Fibroblast of skin of abdomen (primary cell): ENCODE data around the gene ATP2C1.
A peak's percentile ranks its signal among the peaks of the same experiment; 100 is the strongest.
"Not testable (repeated sequence)": the region's sequence is repeated elsewhere in the genome, so short reads cannot be mapped to it uniquely, and the experiment has no call there.

Experiments
- DNase-seq: peaks from one replicate; pipeline ENCODE4 v3.0.0-alpha.2; 2013

The ATP2C1 gene

DNA sequence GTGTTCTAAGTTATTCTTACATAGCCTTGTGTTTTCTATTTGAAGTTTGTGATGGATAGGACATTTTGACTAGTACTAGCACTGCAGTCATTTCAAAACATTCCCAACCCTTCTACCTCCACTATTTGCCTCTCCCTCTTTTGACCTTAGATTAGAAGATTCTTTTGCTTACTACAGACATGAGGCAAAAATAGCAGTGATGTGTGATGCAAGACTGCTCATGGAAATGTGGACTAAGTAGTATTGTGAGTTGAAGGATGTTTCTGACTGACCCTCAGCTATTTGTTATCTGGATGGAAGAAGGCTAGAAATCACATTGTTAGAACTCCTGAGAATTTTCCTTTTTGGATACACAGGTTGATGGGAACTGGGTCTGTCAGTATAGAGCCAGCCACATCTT, 45.9 kb downstream of the ATP2C1 start:
- no peak for DNase-seq

DNA sequence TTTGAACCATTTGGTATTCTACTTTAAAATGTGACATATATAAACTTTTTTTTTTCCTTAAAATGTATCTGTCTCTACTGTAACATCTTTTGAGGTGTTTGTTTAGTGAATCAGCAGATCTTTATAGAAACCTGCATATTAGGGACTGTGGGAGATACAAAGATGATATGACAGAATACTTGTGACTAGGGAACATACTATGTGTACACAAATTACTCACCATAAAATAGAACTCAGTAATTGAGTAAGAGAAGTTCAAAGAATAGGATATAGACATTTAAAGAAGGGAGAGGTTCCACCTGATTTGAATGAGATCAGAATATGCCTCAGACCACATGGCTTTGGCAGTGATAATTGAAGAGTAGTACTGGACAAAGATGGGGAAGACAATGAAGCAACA, 47.9 kb downstream of the ATP2C1 start:
- no peak for DNase-seq

DNA sequence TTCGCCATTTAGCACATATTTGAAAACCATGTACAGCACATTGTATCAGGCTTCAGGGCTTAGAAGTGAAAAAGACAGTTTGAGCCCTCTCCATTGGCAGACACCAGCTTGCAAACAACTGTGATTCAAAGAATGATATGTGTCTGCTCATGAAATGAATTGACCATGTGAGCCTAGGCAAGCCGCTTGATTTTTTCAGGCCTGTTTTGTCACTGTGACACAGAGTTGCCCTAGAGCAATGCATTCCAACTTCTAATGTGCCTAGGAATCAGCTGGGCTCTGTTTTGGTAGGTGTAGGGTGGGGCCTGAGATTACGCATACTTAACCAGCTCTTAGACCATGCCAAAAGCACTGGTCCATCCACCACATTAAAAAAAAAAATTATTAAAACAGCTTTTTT, 53.0 kb downstream of the ATP2C1 start:
- DNase-seq: no peak

DNA sequence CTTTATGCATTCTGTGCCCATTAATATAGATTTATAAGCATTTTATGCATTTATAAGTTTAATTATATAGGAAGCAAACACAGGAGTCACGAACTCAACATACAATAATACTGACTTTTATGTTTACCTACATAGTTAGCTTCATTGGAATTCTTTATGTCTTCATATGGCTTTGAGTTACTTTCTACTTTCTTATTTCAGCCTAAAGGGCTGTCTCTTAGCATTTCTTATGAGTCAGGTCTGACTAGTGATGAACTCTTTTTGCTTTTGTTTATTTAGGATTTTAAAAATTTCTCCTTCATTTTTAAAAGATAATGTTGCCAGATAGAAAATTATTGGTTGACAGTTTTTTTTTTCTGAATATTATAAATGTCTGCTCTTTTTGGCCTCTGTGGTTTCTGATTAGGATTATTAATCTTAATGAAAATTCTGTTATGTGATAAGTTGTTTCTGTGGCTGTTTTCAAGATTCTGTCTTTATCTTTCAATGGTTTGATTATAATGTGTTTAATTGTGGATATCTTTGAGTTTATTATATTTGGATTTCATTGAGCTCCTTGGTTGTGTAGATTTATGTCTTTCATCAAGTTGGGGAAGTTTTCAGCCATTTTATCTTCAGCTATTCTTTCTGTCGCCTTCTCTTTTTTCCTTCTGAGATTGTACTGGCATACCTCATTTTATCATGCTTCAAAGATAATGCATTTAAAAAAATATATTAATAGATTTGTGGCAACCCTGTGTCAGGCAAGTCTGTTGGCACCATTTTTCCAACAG, 54.3 kb downstream of the ATP2C1 start:
- DNase-seq: no peak

DNA sequence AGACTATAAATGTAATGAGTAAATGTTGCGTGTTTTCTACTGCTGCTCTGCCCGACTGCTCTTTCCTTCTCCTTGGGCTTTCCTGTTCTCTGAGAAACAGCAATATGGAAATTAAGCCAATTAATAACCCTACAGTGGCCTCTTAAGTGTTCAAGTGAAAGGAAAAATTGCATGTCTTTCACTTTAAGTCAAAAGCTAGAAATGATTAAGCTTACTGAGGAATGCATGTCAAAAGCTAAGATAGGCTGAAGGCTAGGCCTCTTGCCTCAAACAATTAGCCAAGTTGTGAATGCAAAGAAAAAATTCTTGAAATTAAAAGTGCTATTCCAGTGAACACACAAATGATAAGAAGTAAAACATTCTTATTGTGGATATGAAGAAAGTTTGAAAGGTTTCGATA, 55.0 kb downstream of the ATP2C1 start:
- DNase-seq: no peak

DNA sequence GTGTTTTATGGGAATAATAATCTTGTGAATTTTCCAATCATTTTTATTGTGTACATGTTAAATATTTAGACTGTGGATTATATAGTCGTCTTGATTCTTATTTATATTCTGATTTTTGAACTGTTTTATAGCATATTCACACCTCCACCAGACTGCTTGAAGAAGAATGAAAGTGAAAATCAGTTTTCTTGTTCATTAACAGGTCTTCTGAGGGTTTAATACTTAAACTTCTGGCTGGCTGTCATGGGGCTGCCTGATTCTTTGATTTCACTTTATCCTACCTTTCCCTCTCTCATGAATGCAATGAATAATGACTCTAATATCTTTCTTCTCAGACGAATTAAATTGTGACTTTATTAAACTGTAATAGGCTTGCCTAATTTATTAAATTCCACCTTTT, 56.2 kb downstream of the ATP2C1 start:
- no peak for DNase-seq

DNA sequence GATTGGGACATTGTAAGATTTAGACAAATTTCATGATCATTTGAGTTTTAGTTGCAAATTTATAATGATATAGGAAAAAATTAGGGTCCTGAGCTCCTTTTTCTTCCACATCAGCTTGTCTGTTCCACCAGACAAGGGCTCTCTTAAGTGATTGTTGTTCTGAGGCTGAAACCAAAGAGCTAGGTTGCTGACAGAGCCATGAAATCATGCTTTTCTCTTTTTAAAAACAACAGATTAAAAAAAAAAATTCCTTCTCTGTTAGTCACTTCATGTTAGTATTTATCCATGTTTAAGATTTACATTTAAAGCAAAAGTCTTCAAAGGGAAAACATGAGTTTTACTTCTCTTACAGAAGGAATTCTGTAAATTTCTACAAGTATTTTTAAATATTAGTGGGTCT, 56.8 kb downstream of the ATP2C1 start:
- peak; percentile 30 for DNase-seq

DNA sequence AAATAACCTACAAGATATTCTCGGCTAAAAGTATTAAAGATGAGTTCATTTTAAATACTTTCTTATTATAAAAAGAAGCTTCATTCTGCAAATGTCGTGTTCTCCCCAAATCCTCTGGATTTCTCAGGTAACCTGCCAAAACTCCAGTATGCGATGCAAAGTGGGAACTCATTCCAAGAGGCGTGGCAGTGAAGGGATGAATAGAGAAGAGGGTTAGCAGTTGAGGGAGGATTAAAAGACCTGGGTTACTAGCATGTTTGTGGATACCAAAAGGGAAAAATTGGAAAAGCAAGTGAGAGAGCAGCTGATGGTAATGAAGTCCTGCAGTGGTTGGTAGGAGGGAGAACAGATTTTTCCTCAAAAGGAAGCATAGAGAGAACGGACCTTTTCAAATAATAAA, 61.6 kb downstream of the ATP2C1 start:
- DNase-seq: no peak

DNA sequence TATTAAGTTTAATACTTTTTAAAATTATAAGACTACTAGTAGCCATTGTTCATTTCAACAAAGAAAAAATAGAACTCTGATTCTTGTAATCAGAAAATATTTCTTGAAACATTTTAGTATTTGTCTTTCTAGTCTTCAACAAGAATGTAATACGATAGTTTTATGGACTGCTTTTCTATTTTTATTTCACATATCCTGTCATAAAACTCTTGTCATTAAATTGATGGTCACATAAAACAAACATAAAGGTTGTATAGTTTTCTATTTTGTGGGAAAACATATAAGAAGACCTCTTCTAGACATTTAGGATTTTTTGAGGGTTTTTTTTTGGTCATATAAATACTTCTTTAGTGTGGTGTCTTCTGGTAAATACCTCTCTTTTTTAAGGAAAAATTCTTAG, 62.4 kb downstream of the ATP2C1 start:
- DNase-seq: no peak

DNA sequence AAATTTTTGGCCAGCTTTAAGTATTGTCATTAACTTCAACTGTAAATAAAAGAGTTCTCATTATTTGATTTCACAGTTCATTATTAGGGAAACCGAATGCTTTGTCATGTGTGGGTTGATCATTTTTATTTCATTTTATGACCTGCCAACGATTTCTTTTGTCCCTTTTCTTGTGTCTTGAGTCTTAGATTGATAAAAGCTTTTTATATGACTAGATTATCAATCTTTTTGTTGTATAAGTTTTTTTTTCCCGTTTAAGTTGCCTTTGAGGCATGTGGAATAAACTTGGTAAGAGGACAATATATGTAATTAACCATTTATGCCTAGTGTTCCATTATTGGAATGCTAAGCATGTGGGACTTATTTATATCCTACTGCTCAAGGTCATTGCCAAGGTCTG, 62.8 kb downstream of the ATP2C1 start:
- no peak for DNase-seq

DNA sequence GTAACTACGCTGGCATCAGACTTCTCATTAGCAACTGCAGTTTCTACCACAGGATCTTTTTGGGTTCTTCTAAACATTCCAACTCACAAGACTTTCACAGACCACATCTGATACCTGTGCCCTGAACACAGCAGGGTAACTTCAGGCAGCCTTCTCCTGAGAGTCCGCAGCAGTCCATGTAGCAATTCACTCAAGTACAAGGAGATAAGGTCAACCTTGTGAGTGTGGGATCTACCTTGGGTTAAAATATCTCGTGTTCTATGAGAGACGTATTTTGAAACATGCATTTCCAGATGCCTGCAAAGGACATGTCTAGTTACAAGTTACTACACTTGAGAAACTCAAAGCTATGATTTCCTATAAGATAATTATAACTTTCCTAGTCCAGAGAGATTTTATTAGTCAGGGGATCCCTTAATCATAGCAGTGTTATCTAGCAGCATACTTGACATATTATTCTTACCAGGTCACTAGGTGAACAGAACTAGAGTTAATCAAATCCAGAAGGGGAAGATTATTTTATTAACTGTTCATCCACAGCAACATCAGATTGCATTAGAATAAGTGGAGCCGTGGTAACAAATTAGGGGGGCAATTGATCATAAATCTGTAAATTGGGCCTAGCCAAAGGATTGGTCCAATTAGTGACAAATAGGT, 66.4 kb downstream of the ATP2C1 start:
- DNase-seq: peak; percentile 74

DNA sequence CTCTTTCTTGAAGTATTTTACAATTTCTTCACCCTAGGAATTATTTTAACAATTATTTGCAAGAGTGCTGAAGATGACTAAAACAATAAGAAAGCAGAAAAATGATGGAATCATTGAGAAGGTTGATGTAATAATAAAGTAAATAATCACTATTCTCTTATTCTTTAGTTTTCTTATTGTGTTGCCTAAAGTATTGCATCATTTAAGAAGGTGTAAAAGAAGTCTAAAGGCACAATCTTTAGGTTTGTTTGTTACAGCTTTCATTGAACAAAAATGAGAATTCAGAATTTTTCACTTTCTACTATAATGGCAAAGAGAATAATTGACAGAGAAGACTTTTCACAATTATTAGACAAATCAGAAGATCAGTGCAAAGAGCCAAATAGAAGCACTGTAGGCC, 67.6 kb downstream of the ATP2C1 start:
- DNase-seq: no peak

DNA sequence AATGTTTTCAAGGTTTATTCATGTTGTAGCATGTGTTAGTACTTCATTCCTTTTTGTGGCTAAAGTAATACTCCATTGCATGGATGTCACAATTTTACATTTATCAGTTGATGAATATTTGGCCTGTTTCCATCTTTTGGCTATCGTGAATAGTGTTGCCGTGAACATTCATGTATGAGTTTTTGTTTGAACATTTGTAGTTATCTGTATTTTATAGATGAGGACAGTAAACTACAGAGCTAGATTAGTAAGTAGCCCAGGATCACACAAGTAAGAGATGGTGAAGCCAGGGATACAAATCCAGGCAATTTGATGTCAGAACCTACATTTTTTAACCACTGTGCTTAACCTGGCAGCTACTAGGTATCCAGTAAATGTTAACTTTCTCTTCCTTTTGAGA, 69.6 kb downstream of the ATP2C1 start:
- DNase-seq: no peak

DNA sequence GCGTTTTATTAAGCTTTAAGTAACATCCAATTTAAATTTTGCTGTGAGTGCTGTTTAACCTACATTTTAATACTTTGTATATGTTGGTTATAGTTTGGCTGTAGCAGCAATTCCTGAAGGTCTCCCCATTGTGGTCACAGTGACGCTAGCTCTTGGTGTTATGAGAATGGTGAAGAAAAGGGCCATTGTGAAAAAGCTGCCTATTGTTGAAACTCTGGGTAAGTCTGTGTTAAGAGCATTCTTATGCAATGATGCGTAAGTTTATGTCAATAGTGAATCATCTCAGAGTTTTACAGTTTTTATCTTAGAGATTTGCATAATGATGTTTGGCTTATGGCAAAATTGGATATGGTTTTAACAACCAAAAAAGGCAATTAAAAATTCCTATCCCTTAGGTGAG, 70.0 kb downstream of the ATP2C1 start:
- peak; percentile 92 for DNase-seq

DNA sequence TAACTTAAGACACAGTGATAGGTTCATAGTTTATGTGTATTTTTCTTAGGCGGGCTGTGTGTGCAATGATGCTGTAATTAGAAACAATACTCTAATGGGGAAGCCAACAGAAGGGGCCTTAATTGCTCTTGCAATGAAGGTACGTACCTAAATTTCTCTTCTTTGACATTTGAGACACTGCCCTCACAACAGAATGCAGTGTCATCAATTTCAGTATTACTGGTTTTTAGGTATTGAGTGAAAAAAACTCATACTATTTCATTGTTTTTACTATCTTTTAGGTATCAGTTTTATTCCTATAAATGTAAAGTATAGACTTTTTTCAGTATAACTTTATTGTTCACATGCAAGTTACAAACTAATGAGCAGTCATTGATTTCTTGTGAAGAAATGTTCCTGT, 73.4 kb downstream of the ATP2C1 start:
- DNase-seq: no peak

DNA sequence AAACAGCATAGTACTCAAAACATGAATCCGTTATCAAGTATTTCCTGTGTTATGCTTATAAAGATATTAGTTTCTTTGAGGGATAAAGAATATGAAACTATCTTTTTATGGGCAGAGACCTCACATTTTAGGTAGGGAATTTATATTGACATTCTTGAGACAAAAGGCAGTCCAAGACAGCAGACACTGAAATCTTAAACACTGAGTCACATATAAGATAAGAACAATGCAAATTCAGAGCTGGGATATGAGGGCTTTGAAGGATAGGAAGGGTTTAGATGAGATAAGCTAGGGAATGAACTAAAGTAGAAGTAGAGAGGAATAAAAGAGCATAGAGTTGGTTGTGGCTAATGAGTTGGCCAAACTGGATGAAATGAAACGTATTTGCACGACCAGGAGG, 74.3 kb downstream of the ATP2C1 start:
- DNase-seq: peak; percentile 52

DNA sequence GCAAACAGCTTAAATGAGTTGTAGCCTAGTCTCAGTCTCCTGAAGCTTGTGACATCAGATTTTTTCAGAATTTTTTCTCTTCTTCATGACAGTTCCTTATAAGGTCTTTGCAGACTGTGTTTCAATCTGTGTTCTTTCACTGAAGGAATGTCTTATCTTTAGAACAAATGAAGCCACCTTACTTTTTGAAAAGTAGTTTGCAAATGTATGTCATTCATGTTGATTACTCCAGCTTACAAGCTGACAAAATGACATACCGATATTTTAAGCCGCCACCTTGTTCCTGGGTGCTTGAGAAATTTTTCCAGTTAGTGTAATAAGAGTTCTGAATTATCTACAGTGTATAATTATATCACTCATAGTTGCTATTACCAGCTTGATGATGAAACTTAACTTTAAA, 75.7 kb downstream of the ATP2C1 start:
- DNase-seq: no peak

DNA sequence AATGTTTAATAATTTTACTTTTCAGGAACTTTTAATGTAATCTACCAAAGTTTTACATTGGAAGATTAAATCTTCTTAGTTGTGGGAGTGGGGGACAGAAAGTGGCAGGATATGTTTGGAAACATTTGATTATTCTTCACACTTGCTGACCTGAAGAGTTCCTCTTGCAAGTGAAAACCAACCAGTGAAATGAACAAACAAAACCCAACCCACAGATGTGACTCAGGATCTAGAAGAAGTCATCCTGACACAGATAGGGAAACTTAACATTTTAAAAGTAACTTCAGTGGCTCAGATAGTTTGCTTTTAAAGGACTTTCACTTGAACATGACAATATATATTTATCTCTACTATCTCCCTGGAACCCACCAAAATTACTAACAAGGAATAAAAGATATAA, 77.3 kb downstream of the ATP2C1 start:
- DNase-seq: no peak

DNA sequence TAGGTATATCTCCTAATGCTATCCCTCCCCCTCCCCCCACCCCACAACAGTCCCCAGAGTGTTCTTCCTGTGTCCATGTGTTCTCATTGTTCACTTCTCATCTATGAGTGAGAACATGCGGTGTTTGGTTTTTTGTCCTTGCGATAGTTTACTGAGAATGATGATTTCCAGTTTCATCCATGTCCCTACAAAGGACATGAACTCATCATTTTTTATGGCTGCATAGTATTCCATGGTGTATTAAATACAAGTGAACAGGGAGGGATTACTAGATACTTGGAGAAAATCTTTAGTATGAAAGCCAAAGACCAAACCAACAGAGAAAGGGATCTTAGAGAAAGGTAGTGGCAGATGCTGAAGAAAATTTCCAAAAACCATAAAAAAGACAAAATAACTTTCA, 78.7 kb downstream of the ATP2C1 start:
- DNase-seq: not testable (repeated sequence)

DNA sequence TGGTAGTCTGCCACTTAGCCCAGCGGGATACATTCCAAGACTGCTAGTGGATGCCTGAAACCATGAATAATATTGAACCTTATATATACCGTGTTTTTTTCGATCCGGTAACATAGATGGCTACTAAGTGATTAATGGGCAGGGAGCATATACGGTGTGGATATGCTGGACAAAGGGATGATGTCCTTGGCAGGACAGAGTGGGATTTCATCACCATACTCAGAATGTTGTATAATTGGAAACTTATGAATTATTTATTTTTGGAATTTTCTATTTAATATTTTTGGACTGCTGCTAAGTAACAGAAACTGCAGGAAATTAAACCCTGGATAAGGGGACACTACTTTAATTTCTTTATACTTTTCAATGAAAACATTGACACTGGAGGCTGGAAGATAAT, 79.5 kb downstream of the ATP2C1 start:
- peak; percentile 8 for DNase-seq

DNA sequence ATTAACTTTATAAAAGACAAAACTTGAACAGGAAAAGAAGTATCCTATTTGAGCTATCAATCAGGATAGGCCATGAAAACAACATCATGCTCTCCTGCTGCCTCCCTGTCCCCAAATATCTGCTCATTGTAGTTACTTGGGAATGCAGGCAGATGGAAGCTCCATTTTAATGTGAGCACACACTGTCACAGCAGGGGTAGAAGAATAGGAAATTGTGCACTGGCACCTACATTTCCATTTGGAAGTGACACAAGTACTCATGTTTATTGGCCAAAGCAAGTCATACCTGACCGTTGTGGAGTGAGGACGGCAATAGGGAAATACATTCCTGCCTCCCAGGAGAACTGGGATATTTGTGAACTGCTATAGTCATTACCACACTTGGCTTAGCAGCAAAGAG, 80.3 kb downstream of the ATP2C1 start:
- DNase-seq: no peak

DNA sequence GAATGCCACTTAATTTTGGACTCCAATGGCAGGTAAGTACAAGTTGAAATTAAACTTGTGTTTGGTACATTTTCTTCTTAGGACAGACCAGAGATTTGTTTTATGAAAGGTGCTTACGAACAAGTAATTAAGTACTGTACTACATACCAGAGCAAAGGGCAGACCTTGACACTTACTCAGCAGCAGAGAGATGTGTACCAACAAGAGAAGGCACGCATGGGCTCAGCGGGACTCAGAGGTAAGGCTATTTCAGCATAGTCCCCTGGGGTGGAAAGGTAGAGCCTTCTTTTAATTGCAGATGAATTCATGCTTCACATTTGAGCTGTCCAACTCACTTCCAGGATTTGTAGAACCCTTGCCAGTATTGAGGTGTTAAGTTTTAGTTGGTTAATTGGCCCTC, 81.4 kb downstream of the ATP2C1 start:
- no peak for DNase-seq

DNA sequence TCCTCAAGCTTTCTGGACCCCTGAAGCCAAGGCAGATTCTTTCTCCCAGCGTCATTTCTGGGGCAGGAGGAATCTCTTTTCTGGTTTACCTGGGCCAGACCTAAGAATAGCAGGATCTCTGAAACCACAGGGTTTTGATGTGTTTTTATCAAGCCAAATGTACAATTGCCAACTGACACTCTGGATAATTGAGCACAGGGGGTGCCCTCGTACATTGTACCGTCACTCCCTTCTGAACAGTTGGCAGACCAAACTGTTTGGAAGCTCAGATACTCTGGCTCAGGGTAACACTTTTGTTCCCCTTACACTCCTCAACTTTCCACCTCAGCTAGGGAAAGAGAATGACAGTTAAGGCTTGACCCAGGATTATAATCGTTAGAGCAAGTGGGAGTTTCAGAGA, 82.8 kb downstream of the ATP2C1 start:
- no peak for DNase-seq

DNA sequence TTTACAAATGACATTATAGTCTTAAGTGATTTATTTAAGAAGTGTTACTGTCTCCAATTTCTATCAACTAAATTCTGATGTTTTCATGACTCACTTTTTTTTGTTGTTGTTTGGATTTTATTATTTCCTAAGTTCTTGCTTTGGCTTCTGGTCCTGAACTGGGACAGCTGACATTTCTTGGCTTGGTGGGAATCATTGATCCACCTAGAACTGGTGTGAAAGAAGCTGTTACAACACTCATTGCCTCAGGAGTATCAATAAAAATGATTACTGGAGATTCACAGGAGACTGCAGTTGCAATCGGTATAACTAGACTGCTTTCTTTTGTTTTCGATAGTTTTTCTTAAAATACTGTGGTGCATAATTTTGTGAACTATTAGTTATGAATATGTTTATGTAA, 85.2 kb downstream of the ATP2C1 start:
- DNase-seq: no peak

DNA sequence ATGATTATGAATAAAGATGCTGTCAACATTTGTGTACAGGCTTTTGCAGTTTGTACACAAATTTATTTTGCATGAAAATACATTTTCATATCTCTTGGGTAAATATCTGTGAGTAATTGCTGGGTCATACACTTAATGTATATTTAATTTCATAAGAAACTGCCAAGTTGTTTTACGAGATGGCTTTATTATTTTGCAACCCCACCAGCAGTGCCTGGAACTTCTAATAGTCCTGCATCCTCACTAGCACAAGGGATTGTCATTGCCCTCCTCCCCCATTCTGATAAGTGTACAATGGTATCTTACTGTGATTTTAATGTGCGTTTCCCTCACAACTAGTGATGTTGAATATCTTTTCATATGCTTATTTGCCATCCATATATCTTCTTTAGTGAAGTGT, 87.6 kb downstream of the ATP2C1 start:
- no peak for DNase-seq
